ENCODE data around the gene PMEL.

GRCh38 chr12:55912908-55913307, 52.9 kb downstream of the PMEL start:
- TF ChIP-seq GATA2 (IDR thresholded peaks at IDR 0.05; ENCODE audit: low read depth, low read length) (no peak), GATA3 (IDR thresholded peaks at IDR 0.05; ENCODE audit: low read depth, low read length) (no peak)
